Fibroblast of lung (primary cell): ENCODE data around the gene PBXIP1. TPM values are rescaled to one million over a fixed set of nuclear protein-coding genes. Genes with fewer than 3 reads are reported as not detected.
A peak's percentile ranks its signal among the peaks of the same experiment; 100 is the strongest.

Source experiments
- DNase-seq, 2 donors: peaks; one replicate each; pipeline versions ENCODE4 v3.0.0 to v3.0.0-alpha.2; 2010; ENCODE audit warnings: low read depth in 2 of 2
- H2AFZ ChIP-seq: 2 replicates; pipeline ENCODE4 v1.5.1; 2012; ENCODE audit warnings: low read length, control low read depth, inconsistent platforms
- H3K27ac ChIP-seq: 2 replicates; pipeline ENCODE4 v1.5.1; 2011; ENCODE audit warnings: low read length, control low read depth; ENCODE audit not compliant: insufficient read depth
- H3K27me3 ChIP-seq: 2 replicates; pipeline ENCODE4 v1.5.1; 2011; ENCODE audit warnings: mild to moderate bottlenecking, low read length; ENCODE audit not compliant: control insufficient read depth, insufficient read depth
- H3K36me3 ChIP-seq: 2 replicates; pipeline ENCODE4 v1.5.1; 2011; ENCODE audit warnings: low read length; ENCODE audit not compliant: control insufficient read depth, insufficient read depth
- H3K4me1 ChIP-seq: 2 replicates; pipeline ENCODE4 v1.5.1; 2011; ENCODE audit warnings: low read length; ENCODE audit not compliant: control insufficient read depth, insufficient read depth; ENCODE audit errors: extremely low read depth
- H3K4me2 ChIP-seq: 2 replicates; pipeline ENCODE4 v1.5.1; 2011; ENCODE audit warnings: low read length, control low read depth; ENCODE audit not compliant: insufficient read depth; ENCODE audit errors: extremely low read depth
- H3K4me3 ChIP-seq, 4 experiments: fragments of 200-600 bp in 1 of 4; sonication (generic) in 1 of 4; replicated peaks in 1 of 4; 2 replicates each; pipeline ENCODE4 v1.5.1; 2011 to 2016; ENCODE audit warnings: low read length in 4 of 4, low read depth in 3 of 4, mild to moderate bottlenecking in 3 of 4, control low read depth in 2 of 4, inconsistent platforms in 1 of 4, mixed read lengths in 1 of 4; ENCODE audit not compliant: insufficient read depth in 1 of 4; ENCODE audit errors: control extremely low read depth in 1 of 4
- H3K79me2 ChIP-seq: 2 replicates; pipeline ENCODE4 v1.5.1; 2012; ENCODE audit warnings: mild to moderate bottlenecking, low read length, inconsistent platforms; ENCODE audit not compliant: control insufficient read depth, insufficient read depth
- H3K9ac ChIP-seq: 2 replicates; pipeline ENCODE4 v1.5.1; 2011; ENCODE audit warnings: mild to moderate bottlenecking, low read length, control low read depth; ENCODE audit not compliant: insufficient read depth
- H3K9me3 ChIP-seq: 2 replicates; pipeline ENCODE4 v1.5.1; 2012; ENCODE audit warnings: low read depth, low read length; ENCODE audit not compliant: control insufficient read depth, insufficient read depth
- H4K20me1 ChIP-seq: 2 replicates; pipeline ENCODE4 v1.5.1; 2011; ENCODE audit warnings: low read length; ENCODE audit not compliant: control insufficient read depth, insufficient read depth; ENCODE audit errors: extremely low read depth
- EZH2 ChIP-seq: IDR thresholded peaks from 2 replicates; pipeline ENCODE4 v1.5.1; 2012; ENCODE audit warnings: low read length, control low read depth, mild to moderate bottlenecking; ENCODE audit errors: missing control alignments
- polyA plus RNA-seq, 2 donors: library from polyadenylated mRNA; depleted of rRNA in 1 of 2; stranded (reverse) in 1 of 2; unstranded in 1 of 2; fragments of >200 nt; gene quantifications; 2 replicates each; pipeline ENCODE4 v1.2.1, GENCODE V29; 2011 to 2012; ENCODE audit warnings: missing spikeins in 1 of 2
- total RNA-seq: library from RNA; depleted of rRNA; stranded (reverse); fragments of >200 nt; gene quantifications from 2 replicates; pipeline ENCODE4 v1.2.1, GENCODE V29; 2014
- TF ChIP-seq, protein P1 (sequence below), 2 donors: IDR thresholded peaks in 1 of 2; conservative IDR thresholded peaks in 1 of 2; 1 replicate in 1 of 2; 2 replicates in 1 of 2; pipeline ENCODE4 v1.5.1; 2011 to 2012; ENCODE audit warnings: low read length in 2 of 2, control low read depth in 1 of 2, inconsistent platforms in 1 of 2, low read depth in 1 of 2, mild to moderate bottlenecking in 1 of 2

The PBXIP1 gene
- total and polyA plus RNA-seq, 2 donors (not counting 1 experiment from before 2014, with no cell fraction given), result 32.8 to 106 TPM

DNA sequence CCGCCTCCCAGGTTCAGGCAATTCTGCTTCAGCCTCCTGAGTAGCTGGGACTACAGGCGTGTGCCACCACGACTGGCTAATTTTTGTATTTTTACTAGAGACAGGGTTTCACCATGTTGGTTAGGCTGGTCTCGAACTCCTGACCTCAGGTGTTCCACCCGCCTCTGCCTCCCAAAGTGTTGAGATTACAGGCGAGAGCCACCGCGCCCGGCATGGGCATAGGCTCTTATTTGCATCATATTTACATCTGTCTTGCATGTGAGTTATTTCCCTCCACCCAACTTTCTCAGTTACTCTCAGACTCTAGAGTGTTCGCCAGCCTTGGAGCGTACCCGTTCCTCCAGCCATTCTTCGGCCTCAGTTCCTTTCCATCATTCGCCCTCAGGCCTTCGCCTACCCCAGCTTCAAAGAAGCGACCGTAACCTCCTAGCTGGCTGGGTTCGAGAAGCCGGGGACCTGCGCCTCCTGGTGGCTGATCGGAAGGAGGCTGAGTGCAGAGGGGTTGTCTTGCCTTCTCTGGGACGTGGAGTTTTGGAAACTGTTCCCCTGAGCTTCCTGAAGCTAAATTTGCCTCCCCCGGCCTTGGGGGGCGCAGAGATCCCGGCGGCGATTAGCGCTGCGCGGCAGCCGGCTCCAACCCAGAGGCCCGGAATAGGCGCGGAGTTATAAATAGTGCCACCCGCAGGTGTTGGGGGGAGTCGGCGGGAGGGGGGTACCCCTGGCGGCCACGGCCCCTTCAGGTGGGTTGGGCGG lies 43.1 kb upstream of the PBXIP1 start:
- H2AFZ ChIP-seq, result peak overlapping the region; percentile 9
- no peaks in the 10 kb centered on the region for H3K36me3 ChIP-seq
- H4K20me1 ChIP-seq, result no peaks in the 10 kb centered on the region
- H3K4me2 ChIP-seq, result peak overlapping the region; percentile 67
- H3K9ac ChIP-seq, result no peak overlapping the region
- H3K79me2 ChIP-seq, result peaks cover 8% of the 10 kb centered on the region
- DNase-seq, result peak; percentile 59 to 76
- no peak overlapping the region for H3K27ac ChIP-seq
- H3K9me3 ChIP-seq, result no peaks in the 10 kb centered on the region
- TF ChIP-seq, protein P1, sequence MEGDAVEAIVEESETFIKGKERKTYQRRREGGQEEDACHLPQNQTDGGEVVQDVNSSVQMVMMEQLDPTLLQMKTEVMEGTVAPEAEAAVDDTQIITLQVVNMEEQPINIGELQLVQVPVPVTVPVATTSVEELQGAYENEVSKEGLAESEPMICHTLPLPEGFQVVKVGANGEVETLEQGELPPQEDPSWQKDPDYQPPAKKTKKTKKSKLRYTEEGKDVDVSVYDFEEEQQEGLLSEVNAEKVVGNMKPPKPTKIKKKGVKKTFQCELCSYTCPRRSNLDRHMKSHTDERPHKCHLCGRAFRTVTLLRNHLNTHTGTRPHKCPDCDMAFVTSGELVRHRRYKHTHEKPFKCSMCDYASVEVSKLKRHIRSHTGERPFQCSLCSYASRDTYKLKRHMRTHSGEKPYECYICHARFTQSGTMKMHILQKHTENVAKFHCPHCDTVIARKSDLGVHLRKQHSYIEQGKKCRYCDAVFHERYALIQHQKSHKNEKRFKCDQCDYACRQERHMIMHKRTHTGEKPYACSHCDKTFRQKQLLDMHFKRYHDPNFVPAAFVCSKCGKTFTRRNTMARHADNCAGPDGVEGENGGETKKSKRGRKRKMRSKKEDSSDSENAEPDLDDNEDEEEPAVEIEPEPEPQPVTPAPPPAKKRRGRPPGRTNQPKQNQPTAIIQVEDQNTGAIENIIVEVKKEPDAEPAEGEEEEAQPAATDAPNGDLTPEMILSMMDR (conservative IDR thresholded peaks at IDR 0.05 in 1 of 2, IDR thresholded peaks at IDR 0.05 in 1 of 2; ENCODE audit: low read depth in 1 of 2, low read length in 2 of 2), result peak; percentile 96
- no peak for TF ChIP-seq EZH2
- H3K27me3 ChIP-seq, result no peaks in the 10 kb centered on the region
- H3K4me3 ChIP-seq, result peak overlapping the region in 2 of 4 experiments; percentile 42 to 46
- H3K4me1 ChIP-seq, result peaks cover 15% of the 10 kb centered on the region

DNA sequence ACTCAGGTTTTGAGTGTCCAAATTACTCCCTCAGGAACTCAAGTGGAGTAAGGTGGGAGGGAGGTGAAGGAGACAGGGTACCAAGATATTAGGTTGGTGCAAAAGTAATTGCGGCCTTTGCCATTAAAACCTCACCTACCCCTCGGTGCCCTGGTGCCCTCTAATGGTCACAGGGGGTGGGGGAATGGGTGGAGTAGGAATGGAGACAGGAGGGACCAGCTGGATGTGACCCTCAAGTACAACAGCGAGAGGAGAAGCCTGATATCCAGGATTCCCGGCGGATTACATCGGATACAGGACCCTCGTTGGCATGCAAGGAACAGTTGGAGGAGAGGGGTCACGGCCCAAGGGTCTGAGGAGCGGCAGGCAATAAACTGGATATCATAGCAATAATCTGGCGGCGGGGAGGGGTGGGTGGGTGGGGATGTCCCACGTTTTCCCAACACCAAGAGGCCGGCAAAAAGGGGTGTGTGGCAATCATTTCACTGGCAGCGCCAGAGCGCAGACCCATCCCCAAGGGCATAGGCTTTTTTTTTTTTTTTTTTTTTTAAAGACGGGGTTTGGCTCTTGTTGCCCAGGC lies 42.4 kb upstream of the PBXIP1 start:
- Histone ChIP-seq H3K4me2 (no peak overlapping the region), H3K79me2 (peaks cover 5% of the 10 kb centered on the region), H3K36me3 (no peaks in the 10 kb centered on the region), H2AFZ (no peak overlapping the region), H3K27me3 (no peaks in the 10 kb centered on the region), H3K4me1 (peaks cover 15% of the 10 kb centered on the region), H3K9me3 (no peaks in the 10 kb centered on the region), H4K20me1 (no peaks in the 10 kb centered on the region), H3K9ac (no peak overlapping the region), H3K4me3 (no peak overlapping the region), H3K27ac (no peak overlapping the region)
- DNase-seq, result no peak
- TF ChIP-seq, protein P1 (conservative IDR thresholded peaks at IDR 0.05 in 1 of 2, IDR thresholded peaks at IDR 0.05 in 1 of 2; ENCODE audit: low read depth in 1 of 2, low read length in 2 of 2), result no peak
- TF ChIP-seq EZH2, result no peak

DNA sequence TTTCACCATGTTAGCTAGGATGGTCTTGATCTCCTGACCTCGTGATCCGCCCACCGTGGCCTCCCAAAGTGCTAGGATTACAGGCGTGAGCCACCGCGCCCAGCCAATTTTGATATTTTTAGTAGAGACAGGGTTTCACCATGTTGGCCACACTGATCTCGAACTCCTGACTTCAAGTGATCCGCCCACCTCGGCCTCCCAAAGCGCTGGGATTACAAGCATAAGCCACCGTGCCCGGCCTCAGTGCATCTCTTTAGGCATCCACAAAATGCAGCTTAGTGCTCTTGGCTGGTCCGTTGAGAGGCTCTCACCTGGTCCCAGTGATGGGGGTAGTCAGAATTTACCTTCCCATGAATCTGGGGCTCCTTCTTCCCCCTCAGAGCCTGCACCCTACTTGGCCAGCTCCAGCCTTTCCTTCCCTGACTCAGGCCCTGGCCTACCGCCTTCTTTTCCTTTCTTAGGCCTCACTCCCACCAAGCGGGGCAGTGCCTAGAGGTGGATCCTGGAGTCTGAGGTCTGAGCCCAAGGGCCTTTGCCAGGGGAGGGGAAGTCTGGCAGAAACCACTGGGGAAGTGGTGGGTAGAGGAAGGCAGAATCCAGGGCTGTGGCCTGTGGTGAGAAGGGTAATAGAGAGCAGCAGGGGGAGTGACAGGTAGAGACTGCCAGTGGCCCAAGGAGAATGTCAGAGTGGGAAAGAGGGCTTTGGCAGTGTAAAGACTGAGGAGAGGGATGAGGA lies 41.2 kb upstream of the PBXIP1 start:
- peaks cover 15% of the 10 kb centered on the region for H3K4me1 ChIP-seq
- H3K9ac ChIP-seq, result no peak overlapping the region
- H3K9me3 ChIP-seq, result no peaks in the 10 kb centered on the region
- no peak overlapping the region for H3K4me2 ChIP-seq
- H3K79me2 ChIP-seq, result no peaks in the 10 kb centered on the region
- no peak for DNase-seq
- no peaks in the 10 kb centered on the region for H4K20me1 ChIP-seq
- H3K27me3 ChIP-seq, result no peaks in the 10 kb centered on the region
- H3K36me3 ChIP-seq, result no peaks in the 10 kb centered on the region
- TF ChIP-seq EZH2, result no peak
- TF ChIP-seq, protein P1 (conservative IDR thresholded peaks at IDR 0.05 in 1 of 2, IDR thresholded peaks at IDR 0.05 in 1 of 2; ENCODE audit: low read depth in 1 of 2, low read length in 2 of 2), result no peak
- no peak overlapping the region for H3K27ac ChIP-seq
- no peak overlapping the region for H3K4me3 ChIP-seq
- H2AFZ ChIP-seq, result no peak overlapping the region
